HG02973 (cell line): Measurements from ENCODE around the gene TMEM266.

ENCODE experiments used
- ATAC-seq: cut with Tn5 transposase; IDR thresholded peaks from one replicate; pipeline ENCODE4 v1.9.1; 2021; ENCODE audit warnings: moderate library complexity; ENCODE audit not compliant: unreplicated experiment

The TMEM266 gene

GRCh38 chr15:76065793-76066192, 6.0 kb downstream of the TMEM266 start:
- ATAC-seq = no peak

GRCh38 chr15:76070192-76070591, 10.4 kb downstream of the TMEM266 start:
- no peak for ATAC-seq

GRCh38 chr15:76070921-76071635, 11.3 kb downstream of the TMEM266 start:
- no peak for ATAC-seq

GRCh38 chr15:76071806-76072205, 12.0 kb downstream of the TMEM266 start:
- ATAC-seq = no peak

- ATAC-seq = no peak
Measured at GRCh38 chr15:76073554-76073953, 13.8 kb downstream of the TMEM266 start.

GRCh38 chr15:76075046-76075445, 15.3 kb downstream of the TMEM266 start:
- ATAC-seq = no peak

GRCh38 chr15:76078285-76078877, 18.6 kb downstream of the TMEM266 start:
- ATAC-seq = no peak

- no peak for ATAC-seq
Measured at GRCh38 chr15:76084256-76084655, 24.5 kb downstream of the TMEM266 start.

GRCh38 chr15:76098685-76099084, 38.9 kb downstream of the TMEM266 start:
- no peak for ATAC-seq

GRCh38 chr15:76099388-76099787, 39.6 kb downstream of the TMEM266 start:
- ATAC-seq = no peak

- ATAC-seq = no peak
Measured at GRCh38 chr15:76100361-76100760, 40.6 kb downstream of the TMEM266 start.

GRCh38 chr15:76101655-76102054, 41.9 kb downstream of the TMEM266 start:
- no peak for ATAC-seq

GRCh38 chr15:76105391-76105790, 45.6 kb downstream of the TMEM266 start:
- ATAC-seq = no peak

- no peak for ATAC-seq
Measured at GRCh38 chr15:76105911-76106310, 46.1 kb downstream of the TMEM266 start.

- no peak for ATAC-seq
Measured at GRCh38 chr15:76107169-76107568, 47.4 kb downstream of the TMEM266 start.

- ATAC-seq = no peak
Measured at GRCh38 chr15:76108021-76108723, 48.4 kb downstream of the TMEM266 start.

GRCh38 chr15:76109046-76109445, 49.3 kb downstream of the TMEM266 start:
- ATAC-seq = no peak

GRCh38 chr15:76114561-76114960, 54.8 kb downstream of the TMEM266 start:
- no peak for ATAC-seq

- ATAC-seq = no peak
Measured at GRCh38 chr15:76116138-76116885, 56.5 kb downstream of the TMEM266 start.

- no peak for ATAC-seq
Measured at GRCh38 chr15:76117181-76117580, 57.4 kb downstream of the TMEM266 start.

GRCh38 chr15:76118767-76119166, 59.0 kb downstream of the TMEM266 start:
- ATAC-seq = no peak
